MCF 10A (cell line): ENCODE data around the gene MTHFD2L. TPM values are rescaled to one million over a fixed set of nuclear protein-coding genes. Genes with fewer than 3 reads are reported as not detected.

Experiments used
- BruUV-seq: library from RNA; stranded (reverse); fragments of 400-500 nt; replicated peaks from 2 replicates; lab custom pipeline; 2021; lab: Mats Ljungman, UMichigan
- CTCF ChIA-PET: fragments of 300-600 bp; sonication (Branson Sonifier 250); formaldehyde crosslinking; extraction: SDS; loops from one replicate; lab custom pipeline; 2021; ENCODE audit warnings: antibody characterized with exemption, inconsistent platforms; lab: Yijun Ruan, JAX
- POLR2A ChIA-PET: fragments of 300-600, 350-650 bp; sonication (Branson Sonifier 250); formaldehyde crosslinking; extraction: SDS; loops from one replicate; lab custom pipeline; 2020; ENCODE audit warnings: antibody characterized with exemption, inconsistent platforms; lab: Yijun Ruan, JAX
- DNase-seq: peaks from one replicate; pipeline ENCODE4 v3.0.0-alpha.2; 2018; ENCODE audit not compliant: unreplicated experiment
- H3K27ac Mint-ChIP-seq: one replicate; pipeline ENCODE4 v1.8.0; 2022; ENCODE audit warnings: mild to moderate bottlenecking, low read depth, mixed read lengths; ENCODE audit not compliant: unreplicated experiment
- H3K27me3 Mint-ChIP-seq: one replicate; pipeline ENCODE4 v1.8.0; 2022; ENCODE audit warnings: mixed read lengths; ENCODE audit not compliant: insufficient read depth, unreplicated experiment
- H3K36me3 Mint-ChIP-seq: one replicate; pipeline ENCODE4 v1.8.0; 2022; ENCODE audit warnings: mild to moderate bottlenecking, moderate library complexity, mixed read lengths; ENCODE audit not compliant: insufficient read depth, unreplicated experiment
- H3K4me1 Mint-ChIP-seq: one replicate; pipeline ENCODE4 v1.8.0; 2022; ENCODE audit warnings: mixed read lengths; ENCODE audit not compliant: insufficient read depth, unreplicated experiment
- H3K4me3 Mint-ChIP-seq: one replicate; pipeline ENCODE4 v1.8.0; 2022; ENCODE audit warnings: mild to moderate bottlenecking, moderate library complexity, mixed read lengths; ENCODE audit not compliant: unreplicated experiment
- H3K9me3 Mint-ChIP-seq: one replicate; pipeline ENCODE4 v1.8.0; 2022; ENCODE audit warnings: mixed read lengths; ENCODE audit not compliant: unreplicated experiment
- CTCF ChIP-seq: fragments of 200-600 bp; IDR thresholded peaks from one replicate; pipeline ENCODE4 v1.8.0; 2022; ENCODE audit warnings: antibody characterized with exemption, mild to moderate bottlenecking; ENCODE audit not compliant: unreplicated experiment
- intact Hi-C: fragments of 100-400 bp; cut with micrococcal nuclease; formaldehyde crosslinking; loops from 2 replicates; pipeline ENCODE4 v1.14.1; 2022
- total RNA-seq: library from RNA; stranded (reverse); gene quantifications from 2 replicates; pipeline ENCODE4 v1.2.3, GENCODE V29; 2022

The MTHFD2L gene
- total RNA-seq, 1 experiment from 2014 or later = 113 TPM

- no TSS peak for BruUV-seq
- no peaks in the 10 kb centered on the region for H3K27me3 Mint-ChIP-seq
- no peaks in the 10 kb centered on the region for H3K9me3 Mint-ChIP-seq
- H3K4me1 Mint-ChIP-seq = no peaks in the 10 kb centered on the region
- CTCF ChIA-PET = interaction anchor here (0.7 kb wide), 1 partner anchor 914 kb away, joined by 3 read pairs; no protein-coding TSS in a partner anchor
- intact Hi-C loops = no loop called here
- no peak for DNase-seq
- no peak overlapping the region for H3K27ac Mint-ChIP-seq
- POLR2A ChIA-PET = interaction anchor here (0.8 to 2.7 kb wide), 5 partner anchors 10 to 192 kb away, joined by 3 to 12 read pairs (median 3); no protein-coding TSS in a partner anchor
- H3K36me3 Mint-ChIP-seq = peaks cover 44% of the 10 kb centered on the region
- TF ChIP-seq CTCF = no peak
- no peak overlapping the region for H3K4me3 Mint-ChIP-seq
Observed at GRCh38 chr4:74174941-74175340, 17.0 kb downstream of the MTHFD2L start.

GRCh38 chr4:74175379-74175778, 17.5 kb downstream of the MTHFD2L start:
- H3K4me1 Mint-ChIP-seq = no peaks in the 10 kb centered on the region
- ChIA-PET CTCF (interaction anchor here (0.7 to 0.8 kb wide), 2 partner anchors 446 to 914 kb away, joined by 3 read pairs; no protein-coding TSS in a partner anchor), POLR2A (interaction anchor here (0.7 to 2.7 kb wide), 8 partner anchors 10 to 192 kb away, joined by 3 to 12 read pairs (median 3); no protein-coding TSS in a partner anchor)
- intact Hi-C loops = no loop called here
- H3K27me3 Mint-ChIP-seq = no peaks in the 10 kb centered on the region
- DNase-seq = no peak
- H3K36me3 Mint-ChIP-seq = peaks cover 44% of the 10 kb centered on the region
- H3K9me3 Mint-ChIP-seq = no peaks in the 10 kb centered on the region
- no peak for TF ChIP-seq CTCF
- no peak overlapping the region for H3K4me3 Mint-ChIP-seq
- H3K27ac Mint-ChIP-seq = no peak overlapping the region
- BruUV-seq = no TSS peak

GRCh38 chr4:74178798-74179197, 20.9 kb downstream of the MTHFD2L start:
- no peaks in the 10 kb centered on the region for H3K9me3 Mint-ChIP-seq
- CTCF ChIA-PET = no interaction called here
- H3K27ac Mint-ChIP-seq = no peak overlapping the region
- POLR2A ChIA-PET = no interaction called here
- H3K36me3 Mint-ChIP-seq = peaks cover 62% of the 10 kb centered on the region
- H3K27me3 Mint-ChIP-seq = no peaks in the 10 kb centered on the region
- DNase-seq = no peak
- BruUV-seq = no TSS peak
- H3K4me3 Mint-ChIP-seq = no peak overlapping the region
- H3K4me1 Mint-ChIP-seq = no peaks in the 10 kb centered on the region
- intact Hi-C loops = no loop called here
- no peak for TF ChIP-seq CTCF

GRCh38 chr4:74181219-74181618, 23.3 kb downstream of the MTHFD2L start:
- BruUV-seq = no TSS peak
- Mint-ChIP-seq H3K27me3 (no peaks in the 10 kb centered on the region), H3K27ac (no peak overlapping the region), H3K9me3 (no peaks in the 10 kb centered on the region), H3K4me3 (no peak overlapping the region), H3K36me3 (peaks cover 53% of the 10 kb centered on the region), H3K4me1 (no peaks in the 10 kb centered on the region)
- intact Hi-C loops = loop anchor here (10.0 kb wide), 1 partner anchor 354 kb away; no protein-coding TSS in a partner anchor
- no peak for TF ChIP-seq CTCF
- CTCF ChIA-PET = no interaction called here
- POLR2A ChIA-PET = interaction anchor here (0.6 to 1.3 kb wide), 2 partner anchors 128 to 502 kb away, joined by 3 read pairs; no protein-coding TSS in a partner anchor
- no peak for DNase-seq
